Lower lobe of right lung (tissue), 2 donors: ENCODE measurements around the gene HBEGF. TPM values are rescaled to one million over a fixed set of nuclear protein-coding genes. Genes with fewer than 3 reads are reported as not detected.

Source experiments
- ATAC-seq, 2 donors: fragments of 200-7000 bp; cut with Tn5 transposase; one replicate each; pipeline ENCODE4 v1.9.1; 2020 to 2022; ENCODE audit warnings: mild to moderate bottlenecking in 2 of 2, moderate library complexity in 2 of 2
- DNase-seq: peaks from one replicate; pipeline ENCODE4 v3.0.0-alpha.2; 2020
- H3K27ac ChIP-seq: fragments of 200-600 bp; one replicate; pipeline ENCODE4 v1.8.0; 2022
- H3K27me3 ChIP-seq: fragments of 200-600 bp; one replicate; pipeline ENCODE4 v1.8.0; 2022; ENCODE audit warnings: low read depth
- H3K36me3 ChIP-seq: fragments of 200-600 bp; one replicate; pipeline ENCODE4 v1.8.0; 2022; ENCODE audit warnings: mild to moderate bottlenecking
- H3K4me1 ChIP-seq: fragments of 200-600 bp; one replicate; pipeline ENCODE4 v1.8.0; 2022
- H3K4me3 ChIP-seq: fragments of 200-600 bp; one replicate; pipeline ENCODE4 v1.8.0; 2022; ENCODE audit warnings: mild to moderate bottlenecking
- H3K9me3 ChIP-seq: fragments of 200-600 bp; one replicate; pipeline ENCODE4 v1.8.0; 2022
- CTCF ChIP-seq: fragments of 200-600 bp; IDR thresholded peaks from one replicate; pipeline ENCODE4 v1.8.0; 2022; ENCODE audit warnings: antibody characterized with exemption, mild to moderate bottlenecking
- intact Hi-C: fragments of 100-400 bp; cut with DNase I; formaldehyde crosslinking; loops from one replicate; pipeline ENCODE4 v1.11.0; 2022
- total RNA-seq: library from RNA; stranded (reverse); fragmentation: NEBNext Ultra II Directional; extraction: Animal tissue kit (Norgen Biotek cat#: 25700); gene quantifications from one replicate; pipeline ENCODE4 v1.2.1, GENCODE V29; 2021
- donor health status: DM: no; HTN: yes; CAD: no; lungs with severe emphysema.

Gene HBEGF
- total RNA-seq, 1 donor from 2014 or later: 43.2 TPM

GRCh38 chr5:140331638-140332037, 14.8 kb downstream of the HBEGF start:
- DNase-seq (no peak), ATAC-seq (peak in 1 of 2 donors; percentile 7)
- peaks cover 33% of the 10 kb centered on the region for H3K4me1 ChIP-seq
- H3K9me3 ChIP-seq: no peaks in the 10 kb centered on the region
- no peak for TF ChIP-seq CTCF
- no peak overlapping the region for H3K27ac ChIP-seq
- peaks cover 40% of the 10 kb centered on the region for H3K36me3 ChIP-seq
- intact Hi-C loops: no loop called here
- H3K27me3 ChIP-seq: no peaks in the 10 kb centered on the region
- H3K4me3 ChIP-seq: no peak overlapping the region

- DNase-seq: no peak
- TF ChIP-seq CTCF: no peak
- intact Hi-C loops: no loop called here
- Histone ChIP-seq H3K4me3 (no peak overlapping the region), H3K36me3 (peaks cover 27% of the 10 kb centered on the region), H3K27me3 (no peaks in the 10 kb centered on the region), H3K9me3 (no peaks in the 10 kb centered on the region), H3K27ac (peak overlapping the region; percentile 24), H3K4me1 (peaks cover 34% of the 10 kb centered on the region)
- no peak for ATAC-seq
These were observed 16.5 kb downstream of the HBEGF start for GRCh38 chr5:140329739-140330481.

GRCh38 chr5:140328036-140328764, 18.2 kb downstream of the HBEGF start:
- H3K27me3 ChIP-seq: no peaks in the 10 kb centered on the region
- TF ChIP-seq CTCF: no peak
- intact Hi-C loops: no loop called here
- H3K27ac ChIP-seq: no peak overlapping the region
- H3K9me3 ChIP-seq: no peaks in the 10 kb centered on the region
- DNase-seq: no peak
- H3K36me3 ChIP-seq: peaks cover 10% of the 10 kb centered on the region
- H3K4me3 ChIP-seq: no peak overlapping the region
- H3K4me1 ChIP-seq: peaks cover 51% of the 10 kb centered on the region
- no peak for ATAC-seq

- Histone ChIP-seq H3K27ac (no peak overlapping the region), H3K4me1 (peaks cover 58% of the 10 kb centered on the region), H3K4me3 (no peak overlapping the region), H3K9me3 (no peaks in the 10 kb centered on the region), H3K27me3 (no peaks in the 10 kb centered on the region), H3K36me3 (peaks cover 4% of the 10 kb centered on the region)
- no peak for DNase-seq
- no peak for TF ChIP-seq CTCF
- intact Hi-C loops: no loop called here
- ATAC-seq: no peak
These were observed 18.8 kb downstream of the HBEGF start for GRCh38 chr5:140327589-140327988.

- ATAC-seq (no peak), DNase-seq (no peak)
- TF ChIP-seq CTCF: no peak
- Histone ChIP-seq H3K27ac (peak overlapping the region; percentile 13), H3K4me3 (no peak overlapping the region), H3K9me3 (no peaks in the 10 kb centered on the region), H3K27me3 (no peaks in the 10 kb centered on the region), H3K4me1 (peaks cover 72% of the 10 kb centered on the region), H3K36me3 (no peaks in the 10 kb centered on the region)
- intact Hi-C loops: no loop called here
These were observed 20.9 kb downstream of the HBEGF start for GRCh38 chr5:140325486-140325885.
